KMS-11 (cell line): ENCODE data around the gene CCL26.

Experiments
- H2AFZ ChIP-seq: fragments of 200-600 bp; sonication (generic); 2 replicates; pipeline ENCODE4 v1.6.1; 2016; ENCODE audit warnings: antibody characterized with exemption, mixed run types, low read depth
- H3K27ac ChIP-seq: fragments of 200-600 bp; sonication (generic); 2 replicates; pipeline ENCODE4 v1.6.1; 2016; ENCODE audit warnings: mild to moderate bottlenecking, mixed run types
- H3K27me3 ChIP-seq: fragments of 200-600 bp; sonication (generic); 2 replicates; pipeline ENCODE4 v1.6.1; 2017; ENCODE audit warnings: mild to moderate bottlenecking, low read depth, mixed run types, moderate library complexity; ENCODE audit not compliant: insufficient read depth
- H3K36me3 ChIP-seq: fragments of 200-600 bp; sonication (generic); 2 replicates; pipeline ENCODE4 v1.6.1; 2017; ENCODE audit warnings: mild to moderate bottlenecking, mixed run types; ENCODE audit not compliant: insufficient read depth
- H3K4me1 ChIP-seq: fragments of 200-600 bp; sonication (generic); 2 replicates; pipeline ENCODE4 v1.6.1; 2016; ENCODE audit warnings: mild to moderate bottlenecking, low read depth, mixed run types; ENCODE audit not compliant: poor library complexity, severe bottlenecking
- H3K4me2 ChIP-seq: fragments of 200-600 bp; sonication (generic); 2 replicates; pipeline ENCODE4 v1.7.0; 2016; ENCODE audit warnings: mild to moderate bottlenecking, mixed run types
- H3K4me3 ChIP-seq: fragments of 200-600 bp; sonication (generic); IDR thresholded peaks from 2 replicates; pipeline ENCODE4 v1.6.1; 2017; ENCODE audit warnings: low read depth, low read length, mixed read lengths; ENCODE audit not compliant: insufficient read depth
- H3K79me2 ChIP-seq: fragments of 200-600 bp; sonication (generic); 2 replicates; pipeline ENCODE4 v1.6.1; 2016; ENCODE audit warnings: low read depth, mixed run types; ENCODE audit not compliant: insufficient read depth
- H3K9ac ChIP-seq: fragments of 200-600 bp; sonication (generic); 2 replicates; pipeline ENCODE4 v1.6.1; 2016; ENCODE audit warnings: mild to moderate bottlenecking, mixed run types
- H4K20me1 ChIP-seq: fragments of 200-600 bp; sonication (generic); 2 replicates; pipeline ENCODE4 v1.6.1; 2016; ENCODE audit warnings: mild to moderate bottlenecking, mixed run types; ENCODE audit not compliant: insufficient read depth
- TF ChIP-seq, protein P1 (sequence below): fragments of 200-600 bp; sonication (generic); conservative IDR thresholded peaks from 2 replicates; pipeline ENCODE4 v1.6.1; 2017; ENCODE audit warnings: low read depth, mild to moderate bottlenecking, antibody characterized with exemption, low read length, moderate library complexity, mixed read lengths

The CCL26 gene

DNA sequence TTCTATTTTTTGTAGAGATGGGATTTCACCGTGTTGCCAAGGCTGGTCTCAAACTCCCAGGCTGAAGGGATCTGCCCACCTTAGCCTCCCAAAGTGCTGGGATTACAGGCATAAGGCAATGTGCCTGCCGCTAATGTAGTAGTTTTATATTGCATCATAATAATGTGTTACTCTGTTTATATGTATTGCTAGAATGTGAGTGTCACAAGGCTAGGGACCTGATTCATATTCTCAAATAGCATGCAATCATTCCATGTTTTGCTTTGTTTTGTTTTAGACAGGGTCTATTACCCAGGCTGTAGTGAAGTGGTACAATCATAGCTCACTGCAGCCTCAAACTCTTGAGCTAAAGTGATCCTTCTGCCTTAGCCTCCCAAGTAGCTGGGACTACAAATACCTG, 13.5 kb downstream of the CCL26 start:
- H3K27me3 ChIP-seq, result no peaks in the 10 kb centered on the region
- no peak overlapping the region for H3K9ac ChIP-seq
- no peak overlapping the region for H2AFZ ChIP-seq
- H3K4me2 ChIP-seq, result no peak overlapping the region
- no peaks in the 10 kb centered on the region for H3K4me1 ChIP-seq
- TF ChIP-seq, protein P1, sequence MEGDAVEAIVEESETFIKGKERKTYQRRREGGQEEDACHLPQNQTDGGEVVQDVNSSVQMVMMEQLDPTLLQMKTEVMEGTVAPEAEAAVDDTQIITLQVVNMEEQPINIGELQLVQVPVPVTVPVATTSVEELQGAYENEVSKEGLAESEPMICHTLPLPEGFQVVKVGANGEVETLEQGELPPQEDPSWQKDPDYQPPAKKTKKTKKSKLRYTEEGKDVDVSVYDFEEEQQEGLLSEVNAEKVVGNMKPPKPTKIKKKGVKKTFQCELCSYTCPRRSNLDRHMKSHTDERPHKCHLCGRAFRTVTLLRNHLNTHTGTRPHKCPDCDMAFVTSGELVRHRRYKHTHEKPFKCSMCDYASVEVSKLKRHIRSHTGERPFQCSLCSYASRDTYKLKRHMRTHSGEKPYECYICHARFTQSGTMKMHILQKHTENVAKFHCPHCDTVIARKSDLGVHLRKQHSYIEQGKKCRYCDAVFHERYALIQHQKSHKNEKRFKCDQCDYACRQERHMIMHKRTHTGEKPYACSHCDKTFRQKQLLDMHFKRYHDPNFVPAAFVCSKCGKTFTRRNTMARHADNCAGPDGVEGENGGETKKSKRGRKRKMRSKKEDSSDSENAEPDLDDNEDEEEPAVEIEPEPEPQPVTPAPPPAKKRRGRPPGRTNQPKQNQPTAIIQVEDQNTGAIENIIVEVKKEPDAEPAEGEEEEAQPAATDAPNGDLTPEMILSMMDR, result no peak
- no peaks in the 10 kb centered on the region for H3K79me2 ChIP-seq
- no peaks in the 10 kb centered on the region for H4K20me1 ChIP-seq
- no peaks in the 10 kb centered on the region for H3K36me3 ChIP-seq
- no peak overlapping the region for H3K27ac ChIP-seq
- H3K4me3 ChIP-seq, result no peak overlapping the region

DNA sequence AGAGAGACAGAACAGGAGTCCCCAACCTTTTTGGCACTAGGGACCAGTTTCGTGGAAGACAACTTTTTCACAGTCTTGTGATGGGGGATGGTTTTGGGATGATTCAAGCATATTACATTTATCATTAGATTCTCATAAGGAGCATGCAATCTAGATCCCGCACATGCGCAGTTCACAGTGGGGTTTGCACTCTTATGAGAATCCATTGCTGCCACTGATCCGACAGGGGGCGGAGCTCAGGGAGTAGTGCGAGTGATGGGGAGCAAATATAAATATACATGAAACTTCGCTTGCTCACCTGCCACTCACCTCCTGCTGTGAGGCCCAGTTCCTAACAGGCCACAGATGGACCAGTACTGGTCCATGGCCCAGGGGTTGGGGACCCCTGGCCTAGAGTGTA, 14.2 kb downstream of the CCL26 start:
- Histone ChIP-seq H3K79me2 (no peaks in the 10 kb centered on the region), H2AFZ (no peak overlapping the region), H3K9ac (no peak overlapping the region), H3K27me3 (no peaks in the 10 kb centered on the region), H3K36me3 (no peaks in the 10 kb centered on the region), H3K4me1 (no peaks in the 10 kb centered on the region), H4K20me1 (no peaks in the 10 kb centered on the region), H3K4me2 (no peak overlapping the region), H3K4me3 (no peak overlapping the region), H3K27ac (no peak overlapping the region)
- TF ChIP-seq, protein P1, result no peak

DNA sequence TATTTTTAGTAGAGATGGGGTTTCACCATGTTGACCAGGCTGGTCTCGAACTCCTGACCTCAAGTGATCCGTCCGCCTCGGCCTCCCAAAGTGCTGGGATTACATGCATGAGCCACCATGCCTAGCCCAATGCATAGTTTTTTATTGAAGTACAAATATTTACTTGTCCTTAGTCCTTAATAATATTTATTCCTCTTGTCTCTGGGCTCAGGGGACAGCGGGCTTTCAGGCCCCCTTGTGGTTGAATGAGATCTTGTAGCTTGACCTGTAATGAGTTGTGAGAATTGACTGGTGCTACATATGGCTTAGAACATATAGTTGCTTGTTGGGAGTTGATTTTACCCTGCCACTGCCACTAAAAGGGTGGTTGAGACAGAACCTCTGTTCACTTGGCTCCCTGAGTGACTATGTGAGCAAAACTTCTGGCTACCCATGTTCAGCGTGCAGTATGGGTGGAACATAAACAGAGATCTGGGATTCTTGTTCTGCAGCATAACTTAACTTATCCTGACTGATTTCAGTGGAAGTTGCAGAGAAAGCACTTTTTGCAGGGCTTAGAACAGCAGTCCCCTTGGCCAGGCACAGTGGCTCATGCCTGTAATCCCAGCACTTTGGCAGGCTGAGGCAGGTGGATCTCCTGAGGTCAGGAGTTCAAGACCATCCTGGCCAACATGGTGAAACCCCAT, 14.9 kb downstream of the CCL26 start:
- no peaks in the 10 kb centered on the region for H3K4me1 ChIP-seq
- no peaks in the 10 kb centered on the region for H3K79me2 ChIP-seq
- no peak overlapping the region for H3K4me2 ChIP-seq
- H4K20me1 ChIP-seq, result no peaks in the 10 kb centered on the region
- no peak overlapping the region for H3K27ac ChIP-seq
- TF ChIP-seq, protein P1, result peak; percentile 52
- no peaks in the 10 kb centered on the region for H3K27me3 ChIP-seq
- H2AFZ ChIP-seq, result no peak overlapping the region
- no peak overlapping the region for H3K4me3 ChIP-seq
- no peaks in the 10 kb centered on the region for H3K36me3 ChIP-seq
- no peak overlapping the region for H3K9ac ChIP-seq

DNA sequence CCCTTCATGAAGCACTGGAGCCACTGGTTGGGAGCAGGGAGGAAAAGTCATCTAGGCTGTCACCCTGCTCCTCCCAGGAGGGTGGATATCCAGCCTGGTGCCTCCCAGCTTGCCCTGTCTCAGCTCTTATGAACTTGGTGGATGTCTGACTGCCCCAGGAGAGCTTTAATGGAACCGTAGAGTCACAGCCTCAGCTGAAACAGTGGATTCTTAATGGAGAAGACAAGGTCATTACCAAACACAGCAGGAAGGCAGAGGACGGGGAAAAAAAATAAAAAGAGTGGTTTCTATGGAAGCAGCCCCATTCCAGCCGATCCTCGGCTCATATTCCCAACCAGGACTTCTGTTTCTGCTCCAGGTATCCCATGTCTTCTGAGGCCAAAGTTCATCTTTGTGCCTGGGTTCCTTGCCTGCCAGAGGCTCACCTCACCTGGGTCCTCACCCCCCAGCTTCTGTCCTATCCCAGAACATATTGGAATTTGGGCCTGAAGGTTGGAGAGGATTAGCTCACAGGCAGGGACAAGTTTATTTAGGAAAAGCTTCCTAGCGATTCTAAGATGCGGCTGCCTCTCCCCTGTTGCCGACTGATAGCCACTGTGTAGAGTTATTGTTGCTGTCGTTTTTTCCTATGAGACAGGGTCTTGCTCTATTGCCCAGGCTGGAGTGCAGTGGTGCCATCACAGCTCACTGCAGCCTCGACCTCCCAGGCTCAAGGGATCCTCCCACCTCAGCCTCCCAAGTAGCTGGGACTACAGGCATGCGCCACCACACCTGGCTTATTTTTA, 15.6 kb downstream of the CCL26 start:
- Histone ChIP-seq H4K20me1 (no peaks in the 10 kb centered on the region), H3K27ac (no peak overlapping the region), H3K4me1 (no peaks in the 10 kb centered on the region), H3K9ac (no peak overlapping the region), H3K27me3 (no peaks in the 10 kb centered on the region), H3K4me2 (no peak overlapping the region), H3K79me2 (no peaks in the 10 kb centered on the region), H3K4me3 (no peak overlapping the region), H2AFZ (no peak overlapping the region), H3K36me3 (no peaks in the 10 kb centered on the region)
- TF ChIP-seq, protein P1, result no peak
